Thyroid gland (tissue), 4 donors: ENCODE measurements around the gene MACF1.

ENCODE experiments used
- POLR2A ChIP-seq, 2 donors: fragments of 450-650 bp; IDR thresholded peaks; one replicate each; pipeline ENCODE4 v1.6.1; 2017; ENCODE audit warnings: antibody characterized with exemption in 2 of 2, mild to moderate bottlenecking in 2 of 2, moderate library complexity in 1 of 2
- TF ChIP-seq, protein P1 (sequence below), 6 experiments: fragments of 200-600 bp in 3 of 6; fragments of 450-650 bp in 3 of 6; sonication (generic) in 3 of 6; IDR thresholded peaks; one replicate each; pipeline ENCODE4 v1.5.1; 2016 to 2019; ENCODE audit warnings: antibody characterized with exemption in 6 of 6, mild to moderate bottlenecking in 2 of 6, inconsistent platforms in 1 of 6, moderate library complexity in 1 of 6

DNA sequence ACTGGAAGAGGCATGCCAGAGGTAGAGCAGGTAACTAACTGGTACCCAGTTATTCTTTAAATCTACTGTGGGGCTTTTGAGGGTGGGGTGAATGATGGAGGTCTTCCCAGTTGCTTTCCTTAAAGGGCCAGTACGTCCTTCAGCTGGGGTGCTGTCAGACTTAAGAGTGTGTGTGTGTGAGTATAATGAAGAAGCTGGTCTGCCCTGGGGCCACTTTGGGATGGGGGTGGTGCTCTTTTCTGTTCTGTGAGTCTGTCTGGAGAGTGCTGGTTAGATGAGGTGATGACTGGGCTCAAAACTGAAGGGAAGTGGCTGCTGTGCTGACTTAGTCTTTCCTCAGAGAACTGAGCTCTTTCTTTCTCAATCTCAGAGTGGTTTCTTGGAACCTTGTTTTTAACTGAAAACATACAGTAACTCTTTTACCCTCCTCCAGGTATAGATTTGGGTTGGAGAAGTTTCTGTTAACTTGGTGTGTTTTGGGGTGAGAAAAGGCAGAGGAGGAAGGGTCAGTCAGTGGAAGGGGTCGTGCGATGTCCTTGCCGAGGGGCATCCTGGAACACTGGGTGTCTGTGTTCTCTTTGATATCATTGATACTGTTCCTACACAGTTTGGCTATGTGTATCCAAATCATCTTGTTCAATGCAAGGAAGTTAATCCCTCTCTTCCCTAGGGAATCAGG is 746 bp downstream of the MACF1 start:
- TF ChIP-seq, protein P1, sequence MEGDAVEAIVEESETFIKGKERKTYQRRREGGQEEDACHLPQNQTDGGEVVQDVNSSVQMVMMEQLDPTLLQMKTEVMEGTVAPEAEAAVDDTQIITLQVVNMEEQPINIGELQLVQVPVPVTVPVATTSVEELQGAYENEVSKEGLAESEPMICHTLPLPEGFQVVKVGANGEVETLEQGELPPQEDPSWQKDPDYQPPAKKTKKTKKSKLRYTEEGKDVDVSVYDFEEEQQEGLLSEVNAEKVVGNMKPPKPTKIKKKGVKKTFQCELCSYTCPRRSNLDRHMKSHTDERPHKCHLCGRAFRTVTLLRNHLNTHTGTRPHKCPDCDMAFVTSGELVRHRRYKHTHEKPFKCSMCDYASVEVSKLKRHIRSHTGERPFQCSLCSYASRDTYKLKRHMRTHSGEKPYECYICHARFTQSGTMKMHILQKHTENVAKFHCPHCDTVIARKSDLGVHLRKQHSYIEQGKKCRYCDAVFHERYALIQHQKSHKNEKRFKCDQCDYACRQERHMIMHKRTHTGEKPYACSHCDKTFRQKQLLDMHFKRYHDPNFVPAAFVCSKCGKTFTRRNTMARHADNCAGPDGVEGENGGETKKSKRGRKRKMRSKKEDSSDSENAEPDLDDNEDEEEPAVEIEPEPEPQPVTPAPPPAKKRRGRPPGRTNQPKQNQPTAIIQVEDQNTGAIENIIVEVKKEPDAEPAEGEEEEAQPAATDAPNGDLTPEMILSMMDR (IDR thresholded peaks at IDR 0.05), result no peak
- TF ChIP-seq POLR2A (IDR thresholded peaks at IDR 0.05), result no peak
